GM21825 (cell line): ENCODE results near the gene GLI3.

Source experiments
- ATAC-seq: cut with Tn5 transposase; IDR thresholded peaks from one replicate; pipeline ENCODE4 v1.9.1; 2021; ENCODE audit warnings: mild to moderate bottlenecking, moderate library complexity; ENCODE audit not compliant: unreplicated experiment

The GLI3 gene

GRCh38 chr7:42011846-42012245, 225.2 kb downstream of the GLI3 start:
- ATAC-seq = no peak

DNA sequence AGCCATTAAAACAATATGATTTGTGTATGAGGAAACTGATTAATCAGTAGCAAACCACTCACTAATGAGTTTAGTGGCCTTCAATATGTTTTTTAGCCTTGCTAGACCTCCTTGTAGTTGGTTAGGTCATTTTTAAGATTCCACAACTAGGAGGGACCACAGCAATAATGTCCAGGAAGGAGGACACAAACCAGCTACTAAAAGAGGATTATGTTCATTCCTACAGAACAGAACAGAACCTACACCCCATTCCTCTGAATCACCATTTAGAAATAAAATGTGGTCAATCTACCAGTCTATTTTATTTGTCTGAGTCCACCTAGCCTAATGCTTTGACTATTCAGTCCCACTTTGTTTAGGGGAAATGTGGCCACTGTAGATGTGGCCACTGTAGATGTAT, 226.3 kb downstream of the GLI3 start:
- ATAC-seq = no peak

- ATAC-seq = no peak
Measured at GRCh38 chr7:42006801-42007513, 230.1 kb downstream of the GLI3 start.

DNA sequence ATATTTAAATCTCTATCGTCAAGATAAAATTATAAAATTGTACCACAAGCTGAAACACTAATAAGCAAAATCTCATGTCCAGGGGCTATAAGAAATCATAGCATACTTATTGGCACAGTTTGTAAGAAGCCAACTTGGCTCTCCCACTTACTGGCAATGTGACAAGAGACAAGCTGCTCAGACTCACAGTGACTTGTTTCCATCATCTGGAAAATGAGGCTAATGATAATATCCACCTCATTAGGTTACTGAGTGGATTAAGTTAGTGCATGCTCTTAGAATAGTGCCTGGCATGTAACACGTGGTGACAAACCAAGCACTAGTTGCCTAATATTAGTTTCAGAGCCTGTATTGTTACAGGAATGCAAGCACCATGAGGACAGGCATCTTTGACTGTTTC, 234.4 kb downstream of the GLI3 start:
- ATAC-seq = no peak

DNA sequence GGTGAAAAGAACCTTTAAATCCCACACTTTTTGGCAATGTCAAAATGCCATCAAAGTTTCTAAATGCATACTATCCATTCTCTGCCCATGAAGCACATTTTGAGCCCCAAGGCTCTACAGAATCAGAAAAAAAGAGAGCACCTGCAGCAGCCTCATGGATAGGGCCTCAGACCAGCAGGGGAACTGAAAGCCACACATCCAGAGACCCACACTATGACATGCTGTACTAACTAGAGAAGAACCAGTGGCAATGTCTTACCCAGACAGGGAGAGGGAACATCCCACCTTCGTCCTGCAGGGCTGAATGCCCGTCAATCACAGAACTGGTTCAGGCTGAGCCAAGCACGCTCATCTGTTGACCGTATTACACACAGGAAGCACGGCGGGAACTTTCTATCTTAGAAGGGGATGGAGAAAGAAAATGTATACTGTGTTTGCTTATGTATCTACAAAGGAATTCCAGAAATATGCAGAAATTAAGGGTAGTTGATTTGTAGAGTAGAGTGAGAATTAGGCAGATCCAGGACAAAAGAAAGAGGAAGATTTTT, 237.2 kb downstream of the GLI3 start:
- ATAC-seq = no peak

- ATAC-seq = no peak
Measured at GRCh38 chr7:41998041-41998440, 239.0 kb downstream of the GLI3 start.

DNA sequence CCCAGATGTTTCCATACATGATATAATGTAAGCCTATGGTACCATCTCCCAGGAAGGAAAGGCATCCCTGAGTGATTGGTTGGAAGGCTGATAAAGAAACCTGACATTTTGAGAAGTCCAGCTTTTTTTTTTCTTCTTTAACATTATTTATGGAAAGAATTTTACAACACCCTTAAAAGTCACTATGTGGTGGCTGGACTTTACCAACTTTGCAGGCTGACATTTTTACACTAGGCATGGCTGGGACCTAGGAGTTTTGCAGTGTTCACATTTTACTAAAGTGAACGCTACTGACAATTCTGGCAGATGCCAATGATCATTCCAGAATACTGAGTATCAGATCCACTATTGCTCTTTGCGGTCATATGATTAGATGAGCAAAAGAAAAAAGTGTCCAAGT, 239.9 kb downstream of the GLI3 start:
- no peak for ATAC-seq

GRCh38 chr7:41996381-41997035, 240.5 kb downstream of the GLI3 start:
- ATAC-seq = no peak

- ATAC-seq = no peak
Measured at GRCh38 chr7:41995632-41996271, 241.3 kb downstream of the GLI3 start.

- no peak for ATAC-seq
Measured at GRCh38 chr7:41994746-41995110, 242.3 kb downstream of the GLI3 start.

GRCh38 chr7:41994036-41994745, 242.8 kb downstream of the GLI3 start:
- no peak for ATAC-seq

GRCh38 chr7:41992881-41993867, 243.8 kb downstream of the GLI3 start:
- no peak for ATAC-seq

GRCh38 chr7:41984888-41985287, 252.1 kb downstream of the GLI3 start:
- ATAC-seq = no peak

GRCh38 chr7:41981046-41982040, 255.7 kb downstream of the GLI3 start:
- no peak for ATAC-seq

DNA sequence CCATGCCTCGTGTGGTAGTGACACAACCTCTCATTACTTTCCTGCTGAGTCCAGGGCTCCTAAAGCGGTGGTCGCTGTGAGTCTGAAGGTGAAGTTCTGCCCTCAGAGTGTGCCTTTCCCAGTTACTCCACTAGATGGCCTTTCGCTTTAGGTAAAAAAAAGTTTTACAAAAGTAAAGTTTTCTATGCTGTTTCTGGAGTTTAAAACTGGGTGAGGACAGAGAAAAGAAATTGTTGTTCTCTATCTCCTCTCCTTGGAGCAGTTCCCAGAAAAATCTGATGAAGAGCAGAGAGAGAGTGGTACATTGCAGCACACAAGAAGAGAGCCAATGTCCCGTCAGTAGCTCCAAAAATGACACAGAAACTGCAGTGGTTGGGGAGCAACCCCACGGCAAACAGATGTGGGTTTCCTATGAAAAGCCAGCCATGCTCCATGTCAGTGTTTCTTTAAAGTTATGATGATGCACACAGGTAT, 257.1 kb downstream of the GLI3 start:
- no peak for ATAC-seq

- no peak for ATAC-seq
Measured at GRCh38 chr7:41978858-41979257, 258.2 kb downstream of the GLI3 start.

GRCh38 chr7:41977661-41978060, 259.3 kb downstream of the GLI3 start:
- ATAC-seq = no peak

DNA sequence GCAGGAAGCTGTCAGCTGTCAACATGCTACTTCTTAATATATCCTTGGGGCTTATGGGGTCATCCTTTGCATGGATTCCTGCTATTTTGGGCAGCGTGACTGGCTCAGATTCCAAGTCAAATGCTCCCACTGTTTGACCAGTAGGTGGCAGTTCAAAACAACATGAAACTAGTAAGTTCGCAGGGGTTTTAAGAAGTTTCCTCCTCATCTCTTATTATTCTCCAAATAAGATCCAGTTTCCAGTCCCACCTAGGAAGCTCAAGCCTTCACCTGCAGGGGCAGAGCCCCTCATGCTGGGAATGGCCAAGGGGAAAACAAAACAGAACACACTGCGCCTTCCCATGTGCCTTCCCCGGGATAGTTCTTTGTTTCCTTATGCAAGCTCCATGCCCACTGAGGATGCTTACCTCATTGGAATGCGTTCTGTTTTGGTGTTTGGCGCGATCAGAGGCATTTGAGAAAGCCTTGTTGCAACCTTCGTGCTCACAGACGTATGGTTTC, 259.8 kb downstream of the GLI3 start:
- no peak for ATAC-seq

DNA sequence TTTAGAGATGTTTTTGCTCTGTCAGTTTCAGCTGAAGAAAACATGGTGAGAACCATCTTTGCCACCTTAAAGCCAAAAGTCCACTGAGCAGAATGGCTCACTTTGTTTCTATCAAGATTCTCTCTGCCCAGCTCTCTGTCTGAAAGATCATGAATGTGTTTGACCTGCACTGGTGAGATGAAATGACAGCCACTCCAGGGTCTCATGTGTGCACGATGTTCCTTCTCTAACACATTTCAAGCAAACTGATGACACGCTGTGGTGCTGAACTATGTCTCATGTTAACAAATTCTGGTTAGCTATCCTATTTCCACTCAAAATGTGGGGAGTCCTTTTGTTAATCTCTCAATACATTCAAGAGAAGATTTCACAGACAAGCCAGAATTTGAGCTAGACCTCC, 260.6 kb downstream of the GLI3 start:
- ATAC-seq = no peak
